HUES64 (cell line): ENCODE results near the gene ZFPM1.

ENCODE experiments used
- H3K27ac ChIP-seq: 2 replicates; pipeline ENCODE4 v1.7.0; 2013; ENCODE audit warnings: low read depth, low read length, inconsistent platforms
- H3K27me3 ChIP-seq: 2 replicates; pipeline ENCODE4 v1.6.1; 2013; ENCODE audit warnings: mild to moderate bottlenecking, low read length; ENCODE audit not compliant: insufficient read depth
- H3K36me3 ChIP-seq: 2 replicates; pipeline ENCODE4 v1.6.1; 2013; ENCODE audit warnings: mild to moderate bottlenecking, low read length; ENCODE audit not compliant: insufficient read depth
- H3K4me1 ChIP-seq: 2 replicates; pipeline ENCODE4 v1.6.1; 2013; ENCODE audit warnings: mild to moderate bottlenecking, low read length, moderate library complexity; ENCODE audit not compliant: insufficient read depth
- H3K4me3 ChIP-seq: 2 replicates; pipeline ENCODE4 v1.5.1; 2013; ENCODE audit warnings: mild to moderate bottlenecking, low read length, moderate library complexity
- H3K9ac ChIP-seq: 2 replicates; pipeline ENCODE4 v1.6.1; 2013; ENCODE audit warnings: mild to moderate bottlenecking, low read depth, low read length
- H3K9me3 ChIP-seq: 2 replicates; pipeline ENCODE4 v1.6.1; 2013; ENCODE audit warnings: low read depth, low read length; ENCODE audit not compliant: insufficient read depth
- WGBS: fragments of 150-250, 120-280 bp; methylation state at CpG from one replicate; pipeline ENCODE4 v1.1.7; 2013; ENCODE audit warnings: missing lambda C conversion rate; 5-methylcytosine and 5-hydroxymethylcytosine counted together

Gene ZFPM1

DNA sequence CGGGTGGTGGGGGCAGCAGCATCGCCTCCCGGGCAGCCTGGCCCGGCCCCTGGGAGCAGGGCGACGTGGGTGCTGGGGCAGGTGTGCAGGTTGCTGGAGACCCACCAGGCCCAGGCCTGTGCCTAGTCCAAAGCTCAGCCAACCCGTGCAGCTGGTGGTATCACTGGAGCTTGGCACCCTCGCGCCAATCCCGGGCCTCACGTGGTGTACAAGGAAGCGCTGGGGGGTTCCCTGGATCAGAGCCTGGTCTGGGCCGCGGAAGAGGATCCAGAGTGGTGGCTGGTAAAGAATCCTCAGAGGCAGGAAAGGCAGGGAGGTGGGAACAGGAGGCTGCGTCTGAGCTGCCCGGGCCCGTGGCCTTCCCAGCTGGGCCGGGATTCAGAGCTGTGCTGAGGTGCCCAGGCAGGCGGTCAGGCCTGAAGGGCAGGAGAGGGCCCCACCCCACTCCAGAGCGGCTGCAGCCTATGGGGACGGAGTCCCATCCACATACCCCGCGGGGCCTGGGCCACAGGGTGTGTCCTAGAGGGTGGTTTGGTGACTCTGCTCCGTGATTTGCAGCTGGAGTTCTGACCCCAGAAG, 36.2 kb downstream of the ZFPM1 start:
- Histone ChIP-seq H3K9me3 (no peaks in the 10 kb centered on the region), H3K27me3 (no peaks in the 10 kb centered on the region), H3K27ac (no peak overlapping the region), H3K4me1 (no peaks in the 10 kb centered on the region), H3K4me3 (no peak overlapping the region), H3K9ac (no peak overlapping the region), H3K36me3 (no peaks in the 10 kb centered on the region)
- WGBS = 93% methylated on average over 24 of the region's 24 CpGs

DNA sequence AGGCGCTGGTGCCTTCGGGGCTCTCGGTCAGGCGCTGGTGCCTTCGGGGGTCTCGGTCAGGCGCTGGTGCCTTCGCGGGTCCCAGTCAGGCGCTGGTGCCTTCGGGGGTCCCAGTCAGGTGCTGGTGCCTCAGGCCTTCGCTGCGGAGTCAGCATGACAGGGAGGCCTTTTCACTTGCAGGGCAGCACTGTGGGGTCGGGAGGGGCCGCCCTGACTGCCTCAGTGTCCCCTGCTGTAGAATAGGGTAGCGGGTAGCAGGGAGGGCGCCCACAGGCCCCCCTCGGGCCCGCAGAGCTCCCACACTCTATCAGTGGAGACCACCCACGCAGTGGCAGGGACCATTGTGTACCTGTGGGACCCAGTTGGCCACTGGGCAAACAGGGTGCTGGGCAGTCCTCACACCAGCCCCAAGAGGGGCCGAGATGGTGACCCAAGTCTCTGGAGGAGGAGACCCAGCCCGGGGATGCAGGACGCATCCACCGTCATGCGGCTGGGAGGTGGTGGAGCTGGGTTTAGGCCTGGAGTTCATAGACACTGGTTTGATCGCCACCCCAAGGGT, 38.0 kb downstream of the ZFPM1 start:
- WGBS = 96% methylated on average over 26 of the region's 26 CpGs
- Histone ChIP-seq H3K4me1 (no peaks in the 10 kb centered on the region), H3K9me3 (no peaks in the 10 kb centered on the region), H3K36me3 (no peaks in the 10 kb centered on the region), H3K27ac (no peak overlapping the region), H3K4me3 (no peak overlapping the region), H3K9ac (no peak overlapping the region), H3K27me3 (no peaks in the 10 kb centered on the region)

DNA sequence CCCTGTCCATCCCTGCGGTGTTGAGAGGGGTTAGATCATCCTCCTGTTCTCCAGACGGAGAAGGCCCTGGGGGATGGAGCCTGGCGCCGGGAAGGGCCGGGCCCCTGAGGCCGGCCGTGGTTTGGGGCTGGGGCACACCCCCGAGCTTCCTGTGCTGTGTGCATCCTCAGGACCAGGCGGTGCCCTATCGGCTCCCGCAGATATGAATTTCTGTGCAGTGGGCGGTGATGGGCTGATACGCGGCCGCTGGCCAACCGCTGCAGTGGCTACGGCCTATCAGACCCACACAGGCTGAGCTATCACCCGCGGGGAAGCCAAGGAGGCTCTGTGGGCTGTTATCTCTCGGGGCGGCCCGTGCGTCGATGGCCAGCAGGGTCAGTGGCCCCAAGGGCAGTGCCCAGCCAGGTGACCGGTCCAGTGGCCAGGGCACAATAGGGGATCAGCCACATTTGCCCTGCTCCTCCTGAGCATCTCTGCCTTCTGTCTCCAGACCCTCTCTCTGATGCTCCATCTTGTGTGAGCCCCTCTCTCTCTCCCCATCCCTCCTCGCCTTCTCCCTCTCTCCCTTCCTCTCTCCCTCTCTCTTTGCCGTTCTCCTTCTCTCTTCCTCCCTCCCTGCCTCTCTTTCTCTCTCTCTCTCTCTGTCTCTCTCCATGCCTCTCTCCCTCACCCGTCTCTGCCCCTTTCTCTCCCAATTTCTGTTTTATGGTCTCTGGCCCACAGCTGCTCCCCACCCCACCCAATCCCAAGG, 38.7 kb downstream of the ZFPM1 start:
- Histone ChIP-seq H3K27me3 (no peaks in the 10 kb centered on the region), H3K9me3 (no peaks in the 10 kb centered on the region), H3K27ac (no peak overlapping the region), H3K36me3 (no peaks in the 10 kb centered on the region), H3K4me1 (no peaks in the 10 kb centered on the region), H3K9ac (no peak overlapping the region), H3K4me3 (no peak overlapping the region)
- WGBS = 89% methylated on average over 28 of the region's 28 CpGs

DNA sequence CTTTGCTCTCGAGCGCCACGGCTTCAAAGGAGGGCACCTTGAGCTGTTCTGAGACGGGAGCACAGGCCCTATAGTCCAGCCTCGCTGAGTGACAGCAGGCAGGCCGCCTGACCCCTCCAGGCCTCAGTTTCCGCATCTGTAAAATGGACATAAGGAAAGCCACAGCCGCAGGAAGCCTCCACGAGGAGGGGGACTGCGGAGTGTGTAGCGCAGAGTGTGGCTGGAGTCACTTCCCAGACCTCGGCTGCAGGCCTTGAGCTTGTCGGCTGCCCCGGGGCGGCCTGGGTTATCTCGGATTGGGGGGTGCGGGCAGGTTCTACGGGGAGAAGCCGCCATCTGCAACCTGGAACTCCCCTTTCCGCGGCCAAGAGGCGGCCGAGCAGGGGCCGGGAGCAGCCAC, 40.8 kb downstream of the ZFPM1 start:
- 93% methylated on average over 24 of the region's 24 CpGs for WGBS
- H3K27ac ChIP-seq = no peak overlapping the region
- H3K36me3 ChIP-seq = no peaks in the 10 kb centered on the region
- H3K4me3 ChIP-seq = no peak overlapping the region
- no peak overlapping the region; the same call in 1 of the 2 replicates for H3K9ac ChIP-seq
- no peaks in the 10 kb centered on the region for H3K9me3 ChIP-seq
- no peaks in the 10 kb centered on the region for H3K27me3 ChIP-seq
- H3K4me1 ChIP-seq = no peaks in the 10 kb centered on the region

DNA sequence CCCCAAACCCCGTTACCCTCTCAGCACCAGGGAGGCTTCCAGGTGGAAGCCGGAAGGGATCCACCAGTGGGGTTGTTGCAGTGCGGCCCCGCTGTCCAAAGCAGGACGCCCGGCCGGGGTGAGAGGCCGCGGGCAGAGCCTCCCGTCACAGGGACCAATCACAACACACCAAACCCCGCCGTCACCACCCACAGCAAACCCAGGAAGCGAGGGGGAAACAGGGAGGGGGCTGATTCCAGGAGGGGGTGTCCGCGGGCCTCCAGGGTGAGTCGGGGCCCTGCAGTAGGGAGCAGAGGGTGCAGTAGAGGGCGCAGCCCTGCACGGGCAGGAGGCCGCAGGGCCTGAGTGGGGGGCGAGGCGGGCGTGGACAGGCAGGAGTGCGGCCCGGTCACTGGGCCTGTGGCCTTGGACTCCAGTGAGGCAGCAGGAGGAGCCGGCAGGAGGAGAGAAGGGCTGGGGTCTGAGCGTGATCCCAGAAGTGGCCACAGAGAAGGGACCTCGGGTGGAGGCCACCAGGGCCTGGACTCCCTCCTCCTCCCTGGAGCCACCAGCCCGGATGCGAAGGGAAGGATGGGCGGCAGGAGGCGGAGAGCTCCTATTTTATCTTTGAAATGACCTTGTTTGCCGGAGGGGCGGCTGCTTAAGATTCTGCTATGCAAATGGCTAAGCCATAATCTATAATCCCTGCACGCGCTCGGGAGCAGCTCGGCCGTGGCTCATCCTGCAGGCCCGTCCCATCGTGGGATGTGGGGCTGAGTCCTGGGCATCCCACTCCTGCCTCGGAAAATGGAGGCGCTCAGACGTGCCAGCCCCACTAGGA, 41.5 kb downstream of the ZFPM1 start:
- Histone ChIP-seq H3K9ac (no peak overlapping the region; the same call in 1 of the 2 replicates), H3K4me3 (no peak overlapping the region), H3K9me3 (no peaks in the 10 kb centered on the region), H3K27me3 (no peaks in the 10 kb centered on the region), H3K4me1 (no peaks in the 10 kb centered on the region), H3K27ac (no peak overlapping the region), H3K36me3 (no peaks in the 10 kb centered on the region)
- 84% methylated on average over 41 of the region's 43 CpGs for WGBS

DNA sequence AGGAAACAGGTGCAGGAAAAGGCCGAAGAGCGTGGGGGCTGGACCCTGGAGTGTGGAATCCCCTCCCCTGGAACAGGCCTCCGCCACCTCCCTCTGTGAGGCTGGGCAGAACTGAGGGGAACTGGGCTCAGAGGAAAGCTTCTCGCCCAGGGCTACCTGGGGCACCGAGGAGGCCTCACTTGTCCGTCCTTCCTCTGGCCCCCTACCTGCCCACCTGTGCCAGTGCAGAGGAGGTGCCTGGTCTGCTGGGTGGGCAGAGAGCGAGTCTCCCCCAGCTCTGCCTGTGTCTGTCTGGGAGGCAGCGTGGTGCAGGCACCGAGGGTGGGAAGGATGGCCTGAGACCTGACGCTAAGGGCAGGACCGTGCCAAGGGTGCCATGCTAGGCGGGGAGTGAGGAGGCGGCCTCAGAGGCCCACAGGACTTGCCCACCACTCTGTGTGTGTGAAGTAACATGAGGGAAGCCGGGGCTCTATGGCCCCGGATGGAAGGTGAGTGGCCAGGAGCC, 42.2 kb downstream of the ZFPM1 start:
- H3K4me1 ChIP-seq = no peaks in the 10 kb centered on the region
- no peak overlapping the region for H3K27ac ChIP-seq
- no peaks in the 10 kb centered on the region for H3K27me3 ChIP-seq
- no peaks in the 10 kb centered on the region for H3K9me3 ChIP-seq
- no peak overlapping the region for H3K9ac ChIP-seq
- no peaks in the 10 kb centered on the region for H3K36me3 ChIP-seq
- no peak overlapping the region for H3K4me3 ChIP-seq
- 85% methylated on average over 15 of the region's 15 CpGs for WGBS

DNA sequence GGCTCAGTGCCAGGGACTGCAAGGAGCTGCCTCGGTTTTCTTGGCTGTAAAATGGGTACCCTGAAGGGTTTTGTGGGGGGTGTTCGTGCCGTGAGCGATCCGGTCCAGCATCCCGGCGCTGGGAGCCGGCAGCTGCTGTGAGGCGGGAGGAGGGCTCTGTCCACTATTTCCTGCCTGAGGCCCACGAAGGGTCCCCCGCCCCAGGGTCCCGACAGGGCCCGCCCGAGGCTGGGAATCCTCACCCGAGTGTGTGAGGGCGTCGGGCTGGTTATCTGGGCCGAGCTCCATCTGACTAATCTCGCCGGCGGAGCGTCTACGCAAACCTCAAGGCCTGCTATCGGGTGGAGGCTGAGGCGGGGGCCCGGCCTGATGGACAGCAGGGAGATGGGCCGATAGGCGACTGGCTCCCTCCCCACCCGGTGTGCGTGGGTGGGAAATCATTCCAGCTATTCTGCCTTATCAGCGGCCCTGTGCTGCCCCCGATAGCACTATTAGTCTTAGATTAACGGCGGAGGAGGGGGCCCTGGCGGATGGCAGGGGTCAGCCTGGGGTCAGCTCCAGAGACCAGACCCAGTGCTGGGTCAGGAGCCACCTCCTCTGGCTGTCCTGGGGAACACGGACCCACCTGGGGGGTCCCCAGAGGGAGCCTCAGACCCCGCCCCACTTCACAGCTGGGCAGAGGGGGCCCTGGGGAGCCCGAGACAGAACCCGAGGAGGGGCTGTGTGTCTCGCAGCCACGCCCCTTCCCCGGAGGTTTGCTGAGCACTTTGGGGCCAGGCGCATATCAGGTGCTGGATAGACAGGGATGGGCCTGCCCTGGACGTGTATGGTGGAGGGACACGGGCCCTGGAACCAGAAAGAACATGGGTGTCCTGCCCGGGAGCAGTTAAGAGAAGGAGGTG, 44.7 kb downstream of the ZFPM1 start:
- no peak overlapping the region for H3K4me3 ChIP-seq
- H3K9ac ChIP-seq = no peak overlapping the region
- no peaks in the 10 kb centered on the region for H3K4me1 ChIP-seq
- H3K9me3 ChIP-seq = no peaks in the 10 kb centered on the region
- H3K27ac ChIP-seq = no peak overlapping the region
- 90% methylated on average over 46 of the region's 46 CpGs for WGBS
- H3K36me3 ChIP-seq = no peaks in the 10 kb centered on the region
- no peaks in the 10 kb centered on the region for H3K27me3 ChIP-seq

DNA sequence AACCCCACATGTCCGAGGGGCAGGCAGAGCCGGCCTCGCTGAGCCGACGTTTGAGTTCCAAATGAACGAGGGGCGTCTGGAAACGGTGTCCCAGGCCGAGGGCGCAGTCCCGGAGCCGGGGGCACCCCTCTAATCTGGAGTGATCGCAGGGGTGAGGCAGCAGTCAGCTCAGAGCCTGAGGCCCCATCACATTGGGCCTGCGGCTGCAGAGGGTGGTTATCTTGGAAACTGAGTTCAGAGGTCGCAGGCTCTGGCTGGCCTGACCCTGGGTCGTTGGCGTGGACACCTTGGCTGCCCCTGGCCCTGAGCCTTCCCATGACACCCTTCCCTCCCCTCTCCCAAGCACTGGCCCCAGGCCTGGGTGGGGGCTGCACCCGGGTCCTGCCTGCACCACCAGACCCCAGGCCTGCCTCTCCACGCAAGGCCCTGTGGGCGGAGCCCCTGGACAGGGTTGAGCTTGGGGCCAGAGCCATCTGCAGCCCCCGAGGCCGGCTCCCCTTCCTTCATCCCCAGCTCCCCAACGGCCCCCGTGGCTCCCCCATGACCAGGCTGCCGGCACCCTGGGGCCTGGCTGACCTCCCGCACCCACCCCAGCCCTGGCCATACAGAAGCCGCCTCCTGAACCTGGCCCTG, 45.6 kb downstream of the ZFPM1 start:
- Histone ChIP-seq H3K36me3 (no peaks in the 10 kb centered on the region), H3K9me3 (no peaks in the 10 kb centered on the region), H3K27ac (no peak overlapping the region), H3K4me1 (no peaks in the 10 kb centered on the region), H3K27me3 (no peaks in the 10 kb centered on the region), H3K9ac (no peak overlapping the region), H3K4me3 (no peak overlapping the region)
- WGBS = 92% methylated on average over 27 of the region's 27 CpGs

DNA sequence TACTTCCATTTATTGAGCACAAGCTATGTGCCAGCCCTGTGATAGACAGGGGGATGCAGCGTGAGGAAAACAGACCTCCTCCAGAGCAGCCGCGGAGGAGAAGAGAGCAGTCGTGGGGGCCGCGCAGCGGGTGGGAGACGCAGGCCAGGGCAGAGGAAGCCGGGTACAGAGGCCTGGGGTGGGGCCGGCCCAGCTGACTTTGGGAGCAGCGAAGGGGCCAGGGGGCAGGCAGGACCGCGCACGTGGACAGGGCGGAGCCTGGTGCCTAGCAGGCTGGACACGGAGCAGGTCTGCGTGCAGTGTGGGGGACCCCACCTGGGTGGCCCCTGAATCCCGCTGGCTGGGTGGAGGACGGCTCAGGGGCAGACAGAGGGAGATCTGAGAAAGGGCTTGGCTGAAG, 46.2 kb downstream of the ZFPM1 start:
- no peaks in the 10 kb centered on the region for H3K27me3 ChIP-seq
- H3K4me1 ChIP-seq = no peaks in the 10 kb centered on the region
- no peak overlapping the region for H3K9ac ChIP-seq
- no peaks in the 10 kb centered on the region for H3K9me3 ChIP-seq
- 87% methylated on average over 19 of the region's 19 CpGs for WGBS
- no peaks in the 10 kb centered on the region for H3K36me3 ChIP-seq
- no peak overlapping the region for H3K27ac ChIP-seq
- no peak overlapping the region for H3K4me3 ChIP-seq

DNA sequence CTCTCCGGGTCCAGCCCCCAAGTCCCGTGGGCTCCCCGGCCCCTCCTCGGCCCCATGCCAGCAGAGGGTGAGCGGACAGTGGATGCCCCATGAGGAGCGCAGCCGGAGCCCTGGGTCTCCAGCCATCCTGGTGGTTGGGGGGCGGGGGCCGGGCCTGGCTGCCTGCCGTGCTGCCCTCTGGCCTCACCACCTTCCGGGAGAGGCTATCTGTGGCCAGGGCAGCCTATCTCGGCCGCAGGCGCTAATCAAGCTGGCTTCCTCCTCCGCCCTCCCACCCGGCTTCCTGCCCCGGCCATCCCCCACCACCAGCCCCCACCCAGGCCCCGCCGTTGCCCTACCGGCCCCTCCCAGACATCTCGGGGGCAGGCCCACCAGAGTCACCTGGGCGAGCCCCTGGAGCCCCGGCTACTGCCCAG, 46.8 kb downstream of the ZFPM1 start:
- Histone ChIP-seq H3K9ac (no peak overlapping the region), H3K36me3 (no peaks in the 10 kb centered on the region), H3K27me3 (no peaks in the 10 kb centered on the region), H3K27ac (no peak overlapping the region), H3K4me3 (no peak overlapping the region), H3K4me1 (no peaks in the 10 kb centered on the region), H3K9me3 (no peaks in the 10 kb centered on the region)
- WGBS = 78% methylated on average over 23 of the region's 23 CpGs
